ENCODE data around the gene MAPKAPK3. TPM values are rescaled to one million over a fixed set of nuclear protein-coding genes. Genes with fewer than 3 reads are reported as not detected.
A peak's percentile ranks its signal among the peaks of the same experiment; 100 is the strongest.

MAPKAPK3 gene
- total RNA-seq (ENCODE audit: insufficient read depth, low replicate concordance) = 24.3 TPM

GRCh38 chr3:50617096-50617791 is at the start of gene MAPKAPK3:
Gene MAPKAPK3, plus strand, starts transcription at chr3:50617151. Its CDS starts 415 bp downstream, at chr3:50617566.
- peak; percentile 45 for DNase-seq (ENCODE audit: low spot score)

GRCh38 chr3:50567386-50568167 is 49.4 kb upstream of the MAPKAPK3 start, which contains the start of gene C3orf18:
Gene C3orf18, minus strand, starts transcription at chr3:50567747. Its CDS starts 2,048 bp downstream, at chr3:50565699.
- peak; percentile 95 for DNase-seq (ENCODE audit: low spot score)

GRCh38 chr3:50568947-50569749 is 47.8 kb upstream of the MAPKAPK3 start, which contains the start of gene HEMK1:
Gene HEMK1, plus strand, starts transcription at chr3:50569522. Its CDS starts 1,583 bp downstream, at chr3:50571105.
- DNase-seq (ENCODE audit: low spot score) = peak; percentile 98

GRCh38 chr3:50570508-50571279 is 46.3 kb upstream of the MAPKAPK3 start:
- no peak for DNase-seq (ENCODE audit: low spot score)

GRCh38 chr3:50571486-50571885 is 45.5 kb upstream of the MAPKAPK3 start:
- DNase-seq (ENCODE audit: low spot score) = no peak

- DNase-seq (ENCODE audit: low spot score) = peak; percentile 72
Measured at GRCh38 chr3:50572158-50572557, 44.8 kb upstream of the MAPKAPK3 start.

GRCh38 chr3:50572801-50573371 is 44.1 kb upstream of the MAPKAPK3 start:
- DNase-seq (ENCODE audit: low spot score) = no peak

- no peak for DNase-seq (ENCODE audit: low spot score)
Measured at GRCh38 chr3:50573566-50574443, 43.1 kb upstream of the MAPKAPK3 start.

GRCh38 chr3:50574444-50574831 is 42.5 kb upstream of the MAPKAPK3 start:
- DNase-seq (ENCODE audit: low spot score) = no peak

GRCh38 chr3:50575372-50575771 is 41.6 kb upstream of the MAPKAPK3 start:
- DNase-seq (ENCODE audit: low spot score) = no peak

GRCh38 chr3:50577348-50577747 is 39.6 kb upstream of the MAPKAPK3 start:
- no peak for DNase-seq (ENCODE audit: low spot score)

- DNase-seq (ENCODE audit: low spot score) = no peak
Measured at GRCh38 chr3:50580683-50581458, 36.1 kb upstream of the MAPKAPK3 start.

- DNase-seq (ENCODE audit: low spot score) = no peak
Measured at GRCh38 chr3:50581459-50581842, 35.5 kb upstream of the MAPKAPK3 start.

- DNase-seq (ENCODE audit: low spot score) = no peak
Measured at GRCh38 chr3:50582083-50582482, 34.9 kb upstream of the MAPKAPK3 start.

GRCh38 chr3:50583897-50584296 is 33.1 kb upstream of the MAPKAPK3 start:
- no peak for DNase-seq (ENCODE audit: low spot score)

GRCh38 chr3:50584391-50584790 is 32.6 kb upstream of the MAPKAPK3 start:
- no peak for DNase-seq (ENCODE audit: low spot score)

GRCh38 chr3:50585919-50586762 is 30.8 kb upstream of the MAPKAPK3 start:
- no peak for DNase-seq (ENCODE audit: low spot score)

GRCh38 chr3:50586763-50587070 is 30.2 kb upstream of the MAPKAPK3 start:
- no peak for DNase-seq (ENCODE audit: low spot score)

Data from umbilical cord (tissue), 2 donors.